GM12864 (cell line): ENCODE measurements around the gene EDN1.

ENCODE experiments used
- DNase-seq: peaks from one replicate; pipeline ENCODE4 v3.0.0-alpha.2; 2011; ENCODE audit warnings: low read depth
- H3K4me3 ChIP-seq: 2 replicates; pipeline ENCODE4 v1.5.1; 2011; ENCODE audit warnings: mild to moderate bottlenecking, low read depth, low read length, control low read depth
- TF ChIP-seq, protein P1 (sequence below): IDR thresholded peaks from 2 replicates; pipeline ENCODE4 v1.5.1; 2011; ENCODE audit warnings: low read depth, mild to moderate bottlenecking, moderate library complexity, low read length, control low read depth, inconsistent platforms; ENCODE audit errors: missing control alignments

The EDN1 gene

DNA sequence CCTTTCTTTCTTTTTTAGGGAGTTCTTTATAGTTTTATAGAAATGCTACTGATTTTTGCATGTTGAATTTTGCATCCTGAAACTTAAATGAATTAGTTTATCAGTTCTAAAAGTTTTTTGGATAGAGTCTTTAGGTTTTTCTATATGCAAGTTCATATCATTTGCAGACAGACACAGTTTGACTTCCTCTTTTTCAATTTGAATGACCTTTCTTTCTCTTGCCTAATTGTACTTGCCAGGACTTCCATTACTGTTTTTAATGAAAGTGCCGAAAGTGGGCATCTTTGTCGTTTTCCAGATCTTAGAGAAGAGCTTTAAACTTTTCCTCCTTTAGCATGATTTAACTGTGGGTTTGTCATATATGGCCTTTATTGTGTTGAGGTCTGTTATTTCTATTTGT lies 21.1 kb upstream of the EDN1 start:
- no peak for DNase-seq
- TF ChIP-seq, protein P1, sequence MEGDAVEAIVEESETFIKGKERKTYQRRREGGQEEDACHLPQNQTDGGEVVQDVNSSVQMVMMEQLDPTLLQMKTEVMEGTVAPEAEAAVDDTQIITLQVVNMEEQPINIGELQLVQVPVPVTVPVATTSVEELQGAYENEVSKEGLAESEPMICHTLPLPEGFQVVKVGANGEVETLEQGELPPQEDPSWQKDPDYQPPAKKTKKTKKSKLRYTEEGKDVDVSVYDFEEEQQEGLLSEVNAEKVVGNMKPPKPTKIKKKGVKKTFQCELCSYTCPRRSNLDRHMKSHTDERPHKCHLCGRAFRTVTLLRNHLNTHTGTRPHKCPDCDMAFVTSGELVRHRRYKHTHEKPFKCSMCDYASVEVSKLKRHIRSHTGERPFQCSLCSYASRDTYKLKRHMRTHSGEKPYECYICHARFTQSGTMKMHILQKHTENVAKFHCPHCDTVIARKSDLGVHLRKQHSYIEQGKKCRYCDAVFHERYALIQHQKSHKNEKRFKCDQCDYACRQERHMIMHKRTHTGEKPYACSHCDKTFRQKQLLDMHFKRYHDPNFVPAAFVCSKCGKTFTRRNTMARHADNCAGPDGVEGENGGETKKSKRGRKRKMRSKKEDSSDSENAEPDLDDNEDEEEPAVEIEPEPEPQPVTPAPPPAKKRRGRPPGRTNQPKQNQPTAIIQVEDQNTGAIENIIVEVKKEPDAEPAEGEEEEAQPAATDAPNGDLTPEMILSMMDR: no peak
- no peak overlapping the region for H3K4me3 ChIP-seq

DNA sequence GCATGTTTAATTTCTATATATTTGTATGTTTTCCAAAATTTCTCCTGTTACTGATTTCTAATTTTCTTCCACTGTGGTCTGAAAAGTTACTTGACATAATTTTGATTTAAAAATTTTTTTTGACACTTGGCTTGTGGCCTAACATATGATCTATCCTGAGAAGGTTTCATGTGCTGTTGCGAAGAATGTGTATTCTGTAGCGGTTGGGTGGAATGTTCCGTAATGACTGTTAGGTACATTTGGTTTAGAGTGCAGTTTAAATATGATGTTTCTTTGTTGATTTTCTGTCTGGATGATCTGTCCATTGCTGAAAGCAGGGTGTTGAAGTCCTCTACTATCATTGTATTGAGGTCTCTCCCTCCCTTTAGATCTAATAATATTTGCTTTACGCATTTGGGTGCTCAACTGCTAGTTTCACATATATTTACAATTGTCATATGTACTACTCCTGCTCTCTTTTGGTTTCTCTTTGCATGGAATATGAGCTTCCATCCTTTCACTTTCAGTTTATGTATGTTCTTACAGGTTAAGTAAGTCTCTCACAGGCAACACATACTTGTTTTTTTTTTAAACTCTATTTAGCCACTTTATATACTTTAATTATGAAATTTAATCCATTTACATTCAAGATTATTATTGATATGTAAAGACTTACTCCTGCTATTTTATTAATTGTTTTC lies 19.5 kb upstream of the EDN1 start:
- TF ChIP-seq, protein P1: no peak
- H3K4me3 ChIP-seq: no peak overlapping the region
- DNase-seq: no peak

DNA sequence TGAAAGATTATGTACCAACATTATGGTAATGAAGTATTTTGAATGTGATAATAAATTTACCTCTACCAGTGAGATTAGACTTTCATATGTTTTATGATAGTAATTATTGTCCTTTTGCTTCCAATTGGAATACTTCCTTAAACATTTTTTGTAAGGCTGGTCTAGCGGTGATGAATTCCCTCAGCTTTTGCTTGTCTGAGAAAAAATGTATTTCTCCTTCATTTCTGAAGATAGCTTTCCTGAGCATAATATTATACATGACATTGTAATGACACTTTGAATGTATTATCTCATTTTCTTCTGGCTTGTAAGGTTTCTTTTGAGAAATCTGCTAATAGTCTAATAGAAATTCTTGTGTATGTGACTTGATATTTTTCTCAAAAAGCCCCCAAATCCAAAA lies 18.6 kb upstream of the EDN1 start:
- TF ChIP-seq, protein P1: no peak
- no peak for DNase-seq

DNA sequence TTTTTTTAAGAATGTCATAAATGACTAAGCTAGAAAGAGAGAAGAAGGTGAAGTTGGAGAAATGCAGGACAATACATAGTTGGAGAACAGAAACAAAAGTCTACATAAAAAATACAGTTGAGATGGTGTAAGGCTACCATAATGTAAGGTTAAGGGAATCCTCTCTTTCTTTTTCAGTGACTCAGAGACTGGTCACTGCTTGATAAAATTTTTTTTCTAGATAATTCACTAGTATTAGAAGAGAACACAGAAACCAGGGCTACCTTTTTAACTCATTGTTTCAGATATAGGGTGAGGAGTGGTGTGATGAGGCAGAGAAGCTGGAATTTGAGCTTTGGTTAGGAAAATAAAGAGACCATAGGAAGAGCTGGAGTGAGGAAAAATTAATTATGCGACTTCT lies 18.2 kb upstream of the EDN1 start:
- no peak overlapping the region for H3K4me3 ChIP-seq
- DNase-seq: no peak
- TF ChIP-seq, protein P1: no peak

More for the DNA sequence above, 18.6 kb upstream of the EDN1 start:
- H3K4me3 ChIP-seq: no peak overlapping the region

- TF ChIP-seq, protein P1: no peak
- DNase-seq: no peak
- no peak overlapping the region for H3K4me3 ChIP-seq
Measured at GRCh38 chr6:12275107-12275506, 15.1 kb upstream of the EDN1 start.

DNA sequence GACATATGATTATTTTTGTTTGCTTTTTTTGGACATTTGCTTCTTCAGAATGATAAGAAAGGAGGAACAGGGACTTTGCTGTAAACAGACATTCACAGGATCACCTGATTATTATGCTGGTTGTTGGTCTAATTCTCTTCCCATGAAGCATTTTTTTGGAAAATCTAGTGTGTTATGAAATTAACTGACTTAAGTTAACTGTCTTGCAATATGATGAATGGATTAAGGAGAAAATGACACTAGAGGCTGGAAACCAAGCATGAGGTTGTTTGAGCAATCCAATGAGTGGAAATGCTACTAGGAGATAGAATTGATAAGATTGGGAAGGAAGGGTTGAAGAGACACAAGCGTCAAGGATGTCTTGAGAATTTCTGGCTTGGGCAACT lies 13.2 kb upstream of the EDN1 start:
- no peak for DNase-seq
- TF ChIP-seq, protein P1: no peak
- no peak overlapping the region for H3K4me3 ChIP-seq

GRCh38 chr6:12277386-12277785 lies 12.8 kb upstream of the EDN1 start:
- no peak overlapping the region for H3K4me3 ChIP-seq
- no peak for DNase-seq
- TF ChIP-seq, protein P1: no peak
